ENCODE results near the gene FPR2.
"Not testable (repeated sequence)": the region's sequence is repeated elsewhere in the genome, so short reads cannot be mapped to it uniquely, and the experiment has no call there.

FPR2 gene, protein sequence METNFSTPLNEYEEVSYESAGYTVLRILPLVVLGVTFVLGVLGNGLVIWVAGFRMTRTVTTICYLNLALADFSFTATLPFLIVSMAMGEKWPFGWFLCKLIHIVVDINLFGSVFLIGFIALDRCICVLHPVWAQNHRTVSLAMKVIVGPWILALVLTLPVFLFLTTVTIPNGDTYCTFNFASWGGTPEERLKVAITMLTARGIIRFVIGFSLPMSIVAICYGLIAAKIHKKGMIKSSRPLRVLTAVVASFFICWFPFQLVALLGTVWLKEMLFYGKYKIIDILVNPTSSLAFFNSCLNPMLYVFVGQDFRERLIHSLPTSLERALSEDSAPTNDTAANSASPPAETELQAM

GRCh38 chr19:51760697-51761356 is at the start of gene FPR2:
FPR2 (plus strand) TSS chr19:51761180; CDS start chr19:51768659, 7,479 bp downstream.
- no peak for DNase-seq

GRCh38 chr19:51711702-51712101 is 49.3 kb upstream of the FPR2 start:
- no peak for DNase-seq

DNA sequence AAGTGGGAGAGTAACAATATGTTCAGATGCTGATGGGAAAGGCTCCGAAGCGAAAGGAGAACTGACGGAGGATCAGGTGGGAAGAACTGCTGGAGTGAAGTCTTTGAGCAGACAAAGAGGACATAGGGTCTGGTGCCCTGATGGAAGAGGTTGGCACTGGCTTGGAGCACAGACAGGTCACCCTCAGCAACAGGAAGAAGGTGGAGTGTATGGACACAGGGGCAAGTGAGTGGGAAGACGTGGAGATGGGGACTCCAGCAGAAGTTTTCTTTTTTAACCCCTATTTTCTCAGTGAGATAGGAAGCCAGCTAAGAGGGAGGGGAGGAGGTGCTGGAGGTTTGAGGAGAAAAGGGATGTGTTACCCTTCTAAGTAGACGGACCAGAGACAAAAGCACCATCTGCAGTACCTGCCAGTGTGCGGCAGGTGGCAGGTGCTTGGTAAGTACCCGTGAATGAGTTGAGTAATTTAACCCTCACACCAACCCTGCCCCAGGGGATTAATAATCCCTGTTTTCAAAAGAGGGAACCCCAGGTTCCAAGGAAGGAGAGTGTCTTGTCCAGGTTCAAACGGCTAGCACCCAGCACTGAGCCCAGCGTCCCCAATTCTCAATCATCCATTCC is 48.4 kb upstream of the FPR2 start:
- no peak for DNase-seq

DNA sequence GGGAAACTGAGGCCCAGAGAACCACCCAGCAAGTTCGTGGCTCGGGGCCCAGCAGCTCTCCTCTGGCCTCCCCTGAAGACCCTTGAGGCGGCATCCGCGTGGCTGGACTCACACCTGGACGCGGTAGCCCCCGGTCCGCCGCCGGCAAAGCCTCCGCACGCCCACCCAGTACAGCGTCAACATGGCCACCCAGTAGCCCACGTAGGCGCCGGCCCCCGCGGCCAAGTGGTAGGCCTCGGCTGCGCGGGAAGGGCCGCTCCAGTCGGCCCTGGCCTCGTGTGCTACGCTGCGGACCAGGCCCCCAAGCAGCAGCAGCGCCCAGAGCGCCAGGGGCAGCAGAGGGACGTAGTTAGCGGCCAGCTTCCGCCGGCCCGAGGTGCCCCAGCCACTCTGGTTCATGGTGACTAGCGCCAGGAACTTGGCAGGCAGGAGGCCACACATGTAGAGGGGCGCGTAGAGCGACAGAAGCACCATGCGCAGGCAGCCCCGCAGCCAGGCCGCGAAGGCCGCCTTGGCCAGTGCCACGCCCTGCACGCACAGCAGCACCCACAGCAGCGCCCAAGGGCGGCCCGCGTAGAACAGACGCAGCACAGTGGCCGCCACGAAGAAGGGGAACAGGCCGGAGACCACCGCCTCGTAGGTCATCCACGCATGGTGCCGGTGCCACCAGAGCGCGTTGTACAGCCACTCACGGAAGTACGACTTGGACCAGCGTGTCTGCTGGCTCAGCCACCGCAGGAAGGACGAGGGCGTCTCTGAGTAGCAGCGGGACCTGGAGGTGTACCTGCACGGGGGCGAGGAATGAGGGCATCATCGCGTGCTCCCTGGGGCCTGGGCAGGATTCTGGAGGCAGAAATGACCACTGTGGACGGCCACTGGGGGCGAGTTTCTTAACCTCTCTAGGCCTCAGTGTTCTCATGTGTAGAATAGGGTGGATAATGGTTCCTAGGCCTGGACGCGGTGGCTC is 47.4 kb upstream of the FPR2 start:
- DNase-seq, result no peak

DNA sequence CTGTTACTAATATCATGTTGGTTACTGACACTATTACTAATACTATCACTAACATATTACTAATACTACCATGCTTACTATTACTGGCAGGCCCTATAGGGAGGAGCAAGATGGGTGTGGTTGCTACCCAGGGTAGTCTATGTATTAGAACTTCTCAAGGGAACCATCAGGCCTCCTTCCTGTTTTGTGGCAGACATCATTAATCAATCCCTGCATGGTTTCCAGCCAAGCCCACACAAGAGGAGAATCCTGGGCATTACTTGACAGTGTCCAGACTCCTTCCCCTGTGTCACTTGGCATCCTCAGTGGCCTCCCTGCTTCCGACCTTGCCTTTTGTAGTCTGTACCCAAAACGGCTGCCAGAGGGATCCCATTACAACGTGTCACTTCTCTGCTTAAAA is 46.1 kb upstream of the FPR2 start:
- no peak for DNase-seq

- no peak for DNase-seq
These were observed 45.1 kb upstream of the FPR2 start for GRCh38 chr19:51715850-51716249.

DNA sequence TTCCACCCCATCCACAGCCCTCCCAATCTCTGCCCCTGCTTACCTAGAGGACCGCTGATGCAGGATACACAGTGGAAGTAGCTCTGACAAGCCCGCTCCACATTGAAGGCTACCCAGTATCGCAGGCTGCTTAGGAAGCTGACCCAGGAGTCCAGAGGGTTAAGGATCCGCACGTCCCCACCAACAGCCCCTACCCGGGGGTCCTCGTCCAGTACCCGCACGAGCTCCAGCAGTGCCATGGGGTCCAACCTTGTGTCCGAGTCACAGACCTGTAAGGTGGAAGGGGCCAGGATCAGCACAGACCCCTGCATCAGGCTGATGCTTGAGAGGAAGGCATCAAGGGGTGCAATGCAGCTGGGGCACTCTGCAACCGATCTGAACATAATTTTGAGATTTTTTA is 44.1 kb upstream of the FPR2 start:
- DNase-seq, result no peak

DNA sequence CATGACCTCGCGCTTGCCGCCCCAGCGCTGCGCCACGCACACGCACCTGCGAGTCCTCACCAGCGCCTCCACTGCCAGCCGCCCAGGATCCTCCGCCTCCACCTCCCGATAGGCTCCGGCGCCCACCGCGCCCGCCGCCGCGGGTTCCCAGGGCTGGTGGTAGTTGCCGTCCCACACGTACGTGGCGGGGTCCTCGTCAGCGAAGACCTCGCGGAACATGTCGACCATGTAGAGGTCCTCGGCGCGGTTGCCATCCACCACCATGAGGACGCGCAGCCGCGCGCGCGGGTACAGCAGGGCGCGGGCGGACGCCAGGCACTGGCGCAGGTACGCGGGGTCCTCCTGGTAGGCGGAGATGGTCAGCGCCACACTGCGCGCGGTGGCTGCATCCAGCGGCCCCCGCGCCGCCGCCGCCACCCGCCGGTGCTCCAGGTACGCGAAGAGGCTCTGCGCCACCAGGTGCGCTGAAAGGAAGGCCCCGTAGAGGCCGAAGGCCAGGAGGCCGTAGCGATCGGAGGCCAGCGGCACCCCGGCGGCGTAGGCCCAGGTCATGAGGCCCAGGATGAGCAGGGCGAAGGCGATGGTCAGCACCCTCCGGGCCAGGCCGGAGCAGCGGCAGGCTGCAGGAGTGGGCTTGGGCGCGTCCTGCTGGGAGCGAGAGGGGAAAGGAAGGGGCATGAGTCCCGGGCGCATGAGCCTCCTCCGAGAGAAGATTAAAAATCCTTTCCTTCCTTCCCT is 41.6 kb upstream of the FPR2 start:
- no peak for DNase-seq

- no peak for DNase-seq
These were observed 39.1 kb upstream of the FPR2 start for GRCh38 chr19:51721905-51722304.

- DNase-seq, result no peak
These were observed 38.5 kb upstream of the FPR2 start for GRCh38 chr19:51722492-51722891.

- no peak for DNase-seq
These were observed 36.4 kb upstream of the FPR2 start for GRCh38 chr19:51724543-51724942.

- no peak for DNase-seq
These were observed 34.9 kb upstream of the FPR2 start for GRCh38 chr19:51726049-51726448.

- DNase-seq, result no peak
These were observed 33.6 kb upstream of the FPR2 start for GRCh38 chr19:51727349-51727880.

- no peak for DNase-seq
These were observed 31.2 kb upstream of the FPR2 start for GRCh38 chr19:51729781-51730180.

DNA sequence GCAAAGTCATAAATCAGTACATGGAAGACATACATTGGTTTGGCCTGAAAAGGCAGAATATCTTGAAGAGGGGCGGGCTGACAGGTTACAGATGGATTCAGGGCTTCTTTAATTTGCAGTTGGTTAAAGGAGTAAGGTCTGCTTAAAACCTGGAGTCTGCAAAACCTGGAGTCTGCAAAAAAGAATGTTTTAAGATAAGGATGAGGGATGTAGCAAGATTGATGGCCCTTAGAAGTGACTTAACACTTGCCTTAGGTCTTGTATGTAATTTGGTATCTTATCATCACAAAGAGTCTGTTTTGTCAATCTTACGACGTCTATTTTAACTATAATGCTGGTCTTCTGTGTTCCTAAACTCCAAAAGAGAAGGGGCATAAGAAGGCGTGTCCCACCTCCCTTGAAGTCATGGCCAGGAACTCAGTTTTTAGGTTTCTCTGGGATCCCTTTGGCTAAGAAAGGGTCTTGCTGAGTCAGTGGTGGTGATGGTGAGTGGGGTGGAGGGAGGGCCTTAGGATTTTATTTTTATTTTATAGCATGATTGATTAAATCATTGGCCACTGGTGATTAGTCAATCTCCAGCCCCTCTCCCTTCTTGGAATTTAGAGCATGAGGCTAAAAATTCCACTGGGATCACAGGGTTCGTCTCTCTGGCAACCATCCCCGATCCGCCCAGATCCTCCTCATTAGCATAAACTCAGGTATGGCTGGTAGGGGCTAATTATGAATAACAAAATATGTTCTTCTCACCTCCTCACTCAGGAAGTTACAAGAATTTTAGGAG is 27.0 kb upstream of the FPR2 start:
- DNase-seq, result no peak

- DNase-seq, result no peak
These were observed 25.1 kb upstream of the FPR2 start for GRCh38 chr19:51735759-51736449.

- DNase-seq, result no peak
These were observed 23.6 kb upstream of the FPR2 start for GRCh38 chr19:51737389-51737788.

DNA sequence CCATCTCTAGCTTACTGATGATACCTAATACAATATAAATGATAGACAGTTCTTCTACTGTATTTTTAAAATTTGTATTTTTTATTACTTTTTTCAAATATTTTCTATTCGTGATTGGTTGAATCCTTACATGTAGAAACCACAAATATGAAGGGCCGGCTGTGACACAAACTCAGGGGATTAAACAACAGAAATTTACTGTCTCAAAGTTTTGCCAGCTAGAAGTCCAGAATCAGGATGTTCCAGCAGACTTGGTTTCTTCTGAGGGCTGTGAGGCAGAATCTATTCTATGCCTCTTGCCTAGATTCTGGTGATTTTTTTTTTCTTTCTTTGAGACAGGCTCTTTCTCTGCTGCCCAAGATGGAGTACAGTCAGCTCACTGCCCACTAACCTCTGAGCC is 23.1 kb upstream of the FPR2 start:
- no peak for DNase-seq

- not testable (repeated sequence) for DNase-seq
These were observed 22.5 kb upstream of the FPR2 start for GRCh38 chr19:51738523-51738922.

DNA sequence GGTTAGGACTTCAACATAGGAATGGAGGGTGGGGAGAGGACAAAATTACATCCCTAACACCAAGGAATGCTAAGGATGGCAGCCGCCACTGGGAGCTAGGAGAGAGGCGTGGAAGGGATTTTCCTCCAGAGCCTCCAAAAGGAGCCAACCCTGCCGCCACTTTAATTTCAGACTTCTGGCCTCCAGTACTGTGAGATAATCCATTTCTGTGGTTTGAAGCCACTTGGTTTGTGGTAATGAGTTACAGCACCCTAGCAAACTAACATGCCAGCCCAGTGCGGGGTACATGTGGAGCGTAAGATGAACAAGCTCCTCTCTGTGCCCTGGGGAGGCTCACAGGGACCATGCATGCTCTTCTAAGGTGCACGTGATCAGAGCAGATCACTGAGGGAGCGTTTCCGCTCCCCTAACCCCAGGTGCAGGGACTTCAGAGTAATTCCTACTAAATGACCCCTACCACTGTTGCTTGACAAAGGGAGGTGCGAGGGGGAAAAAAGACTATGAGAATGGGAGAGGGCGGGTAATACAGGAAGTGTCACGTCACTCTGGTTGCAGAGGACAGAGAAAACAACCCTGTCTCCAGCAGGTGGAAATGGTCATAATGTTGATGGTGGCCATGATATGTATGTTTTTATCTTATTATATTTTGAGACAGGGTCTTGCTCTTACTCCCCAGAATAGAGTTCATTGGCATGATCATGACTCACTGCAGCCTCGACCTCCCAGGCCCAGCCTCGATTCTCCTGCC is 21.3 kb upstream of the FPR2 start:
- no peak for DNase-seq

Data from stimulated activated naive CD4-positive, alpha-beta T cell treated with Interleukin-2 at 50 U/mL for 16 hours (primary cell).